SK-N-SH treated with all-trans-retinoic acid at 6 μM for 48 hours (cell line): ENCODE measurements around the gene VWF.

ENCODE experiments used
- CREB5 ChIP-seq: fragments of 250-450 bp; sonication (Bioruptor Pico); IDR thresholded peaks from 2 replicates; pipeline ENCODE4 v1.5.1; 2020; ENCODE audit warnings: low read depth, mild to moderate bottlenecking, moderate library complexity
- ESRRG ChIP-seq: fragments of 250-450 bp; sonication (Bioruptor Pico); IDR thresholded peaks from 2 replicates; pipeline ENCODE4 v1.6.1; 2021; ENCODE audit warnings: mild to moderate bottlenecking
- GLIS3 ChIP-seq: fragments of 250-450 bp; sonication (Bioruptor Pico); IDR thresholded peaks from 2 replicates; pipeline ENCODE4 v1.5.0; 2020; ENCODE audit warnings: mild to moderate bottlenecking, moderate library complexity
- PPARA ChIP-seq: fragments of 250-450 bp; sonication (Bioruptor Pico); IDR thresholded peaks from 2 replicates; pipeline ENCODE4 v1.5.0; 2020; ENCODE audit warnings: mild to moderate bottlenecking, borderline replicate concordance
- RARB ChIP-seq: fragments of 250-450 bp; sonication (Bioruptor Pico); IDR thresholded peaks from 2 replicates; pipeline ENCODE4 v1.8.0; 2021; ENCODE audit warnings: mild to moderate bottlenecking, moderate library complexity
- SNAI2 ChIP-seq: fragments of 250-450 bp; sonication (Bioruptor Pico); IDR thresholded peaks from 2 replicates; pipeline ENCODE4 v1.5.0; 2020; ENCODE audit warnings: mild to moderate bottlenecking, moderate library complexity
- TSHZ2 ChIP-seq: fragments of 250-450 bp; sonication (Bioruptor Pico); IDR thresholded peaks from 2 replicates; pipeline ENCODE4 v1.5.0; 2020; ENCODE audit warnings: mild to moderate bottlenecking, moderate library complexity
- ZC3H10 ChIP-seq: fragments of 250-450 bp; sonication (Bioruptor Pico); IDR thresholded peaks from 2 replicates; pipeline ENCODE4 v1.5.1; 2021; ENCODE audit warnings: mild to moderate bottlenecking, moderate library complexity
- ZFP3 ChIP-seq: fragments of 250-450 bp; sonication (Bioruptor Pico); IDR thresholded peaks from 2 replicates; pipeline ENCODE4 v1.5.0; 2020; ENCODE audit warnings: mild to moderate bottlenecking, moderate library complexity
- ZFP30 ChIP-seq: fragments of 450-650 bp; formaldehyde crosslinking; IDR thresholded peaks from 2 replicates; pipeline ENCODE4 v1.5.0; 2022; ENCODE audit warnings: mild to moderate bottlenecking, moderate library complexity
- ZNF565 ChIP-seq: fragments of 450-650 bp; formaldehyde crosslinking; conservative IDR thresholded peaks from 2 replicates; pipeline ENCODE4 v1.5.0; 2020; ENCODE audit warnings: low read depth, mild to moderate bottlenecking, moderate library complexity
- ZNF70 ChIP-seq: fragments of 450-650 bp; formaldehyde crosslinking; IDR thresholded peaks from 2 replicates; pipeline ENCODE4 v1.5.0; 2020; ENCODE audit warnings: mild to moderate bottlenecking, moderate library complexity
- ZNF8 ChIP-seq: fragments of 450-650 bp; formaldehyde crosslinking; IDR thresholded peaks from 2 replicates; pipeline ENCODE4 v1.5.0; 2020; ENCODE audit warnings: mild to moderate bottlenecking, moderate library complexity

GRCh38 chr12:6053541-6053940 lies 70.9 kb downstream of the VWF start:
- TF ChIP-seq TSHZ2 (CRISPR knock-in tag) (no peak), ZFP30 (CRISPR knock-in tag) (no peak), ZNF8 (CRISPR knock-in tag) (no peak), ZNF565 (CRISPR knock-in tag) (no peak), SNAI2 (CRISPR knock-in tag) (no peak), RARB (CRISPR knock-in tag) (no peak), ESRRG (CRISPR knock-in tag) (no peak), ZFP3 (CRISPR knock-in tag) (no peak), CREB5 (no peak), GLIS3 (CRISPR knock-in tag) (no peak), ZNF70 (CRISPR knock-in tag) (no peak), PPARA (no peak), ZC3H10 (CRISPR knock-in tag) (no peak)
